Sigmoid colon (tissue), 7 donors: Measurements from ENCODE around the gene CDX2. TPM values are rescaled to one million over a fixed set of nuclear protein-coding genes. Genes with fewer than 3 reads are reported as not detected.
"Not testable (repeated sequence)": the region's sequence is repeated elsewhere in the genome, so short reads cannot be mapped to it uniquely, and the experiment has no call there.

Experiments
- DNase-seq: peaks from one replicate; pipeline ENCODE4 v3.0.0-alpha.2; 2019
- H3K27ac ChIP-seq, 4 donors: fragments of 200-600 bp; sonication (generic); one replicate each; pipeline ENCODE4 v1.5.1; 2016 to 2019; ENCODE audit warnings: mild to moderate bottlenecking in 1 of 4
- H3K27me3 ChIP-seq, 3 donors: fragments of 200-600 bp; sonication (generic); one replicate each; pipeline ENCODE4 v1.5.1; 2019; ENCODE audit warnings: mild to moderate bottlenecking in 1 of 3
- H3K36me3 ChIP-seq, 4 donors: fragments of 200-600 bp; sonication (generic); one replicate each; pipeline ENCODE4 v1.5.1; 2016 to 2019
- H3K4me1 ChIP-seq, 4 donors: fragments of 200-600 bp; sonication (generic); one replicate each; pipeline ENCODE4 v1.5.1; 2017 to 2019
- H3K4me3 ChIP-seq, 4 donors: fragments of 200-600 bp; sonication (generic); one replicate each; pipeline ENCODE4 v1.5.1; 2017 to 2019; ENCODE audit warnings: mild to moderate bottlenecking in 2 of 4, moderate library complexity in 1 of 4
- H3K9me3 ChIP-seq, 4 donors: fragments of 200-600 bp in 3 of 4; sonication (generic) in 3 of 4; one replicate each; pipeline versions ENCODE4 v1.5.1 to v1.6.1; 2013 to 2019
- EP300 ChIP-seq, 4 donors: sonication (generic); formaldehyde crosslinking; IDR thresholded peaks; one replicate each; pipeline ENCODE4 v1.6.1; 2017; ENCODE audit warnings: antibody characterized with exemption in 4 of 4
- POLR2A ChIP-seq, 2 donors: fragments of 450-650 bp; IDR thresholded peaks; one replicate each; pipeline ENCODE4 v1.6.1; 2016; ENCODE audit warnings: antibody characterized with exemption in 2 of 2, mild to moderate bottlenecking in 2 of 2, moderate library complexity in 2 of 2
- POLR2AphosphoS5 ChIP-seq, 4 donors: sonication (generic); formaldehyde crosslinking; IDR thresholded peaks; one replicate each; pipeline ENCODE4 v1.6.1; 2017; ENCODE audit warnings: antibody characterized with exemption in 4 of 4
- WGBS, 2 donors: extraction: QIAGEN DNeasy Blood & Tissue Kit; methylation state at CpG; one replicate each; pipeline ENCODE4 v1.1.7; 2013; 5-methylcytosine and 5-hydroxymethylcytosine counted together
- intact Hi-C: fragments of 100-400 bp; cut with DNase I; formaldehyde crosslinking; loops from one replicate; pipeline ENCODE4 v1.15.1; 2023
- polyA plus RNA-seq, 3 donors: library from polyadenylated mRNA; stranded (reverse); fragments of 200-250 nt; gene quantifications; one replicate each; pipeline ENCODE4 v1.2.3, GENCODE V29; 2013
- total RNA-seq, 4 donors: library from RNA; depleted of rRNA; stranded (reverse); fragments of >200 nt; gene quantifications; one replicate each; pipeline ENCODE4 v1.1.0, GENCODE V29; 2016
- TF ChIP-seq, protein P1 (sequence below), 4 experiments: fragments of 450-650 bp in 3 of 4; fragments of 200-600 bp in 1 of 4; IDR thresholded peaks; one replicate each; pipeline ENCODE4 v1.5.1; 2016 to 2019; ENCODE audit warnings: antibody characterized with exemption in 4 of 4, mild to moderate bottlenecking in 3 of 4, moderate library complexity in 2 of 4
- donor health status: healthy with polysubstance abuse.
- donor health status: Bipolar disorder and iron deficiency.
- donor health status: healthy.

CDX2 gene
- total and polyA plus RNA-seq, 7 donors, result 146 to 220 (median 168) TPM; not detected in 4

DNA sequence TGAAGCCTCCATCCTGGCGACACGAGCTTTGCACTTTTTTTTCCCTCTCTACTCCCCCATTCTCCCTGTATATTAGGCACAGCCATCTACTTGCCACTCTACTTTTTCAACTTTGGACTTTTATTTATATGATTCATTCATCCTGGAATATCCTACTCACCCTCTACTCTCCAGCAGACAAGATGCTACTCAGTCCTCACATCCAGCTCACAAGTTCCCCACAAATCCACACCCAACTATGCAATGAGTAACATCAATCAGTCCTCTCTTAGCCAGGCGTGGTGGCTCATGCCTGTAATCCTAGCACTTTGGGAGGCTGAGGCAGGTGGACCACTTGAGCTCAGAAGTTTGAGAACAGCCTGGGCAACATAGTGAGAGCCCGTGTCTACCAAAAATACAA is 43.3 kb upstream of the CDX2 start:
- no peaks in the 10 kb centered on the region for H3K36me3 ChIP-seq
- no peak overlapping the region for H3K4me3 ChIP-seq
- DNase-seq, result no peak
- no peaks in the 10 kb centered on the region for H3K9me3 ChIP-seq
- no peak overlapping the region for H3K27ac ChIP-seq
- WGBS, 2 donors, result 89 to 91% methylated on average over 4 of the region's 4 CpGs
- no peaks in the 10 kb centered on the region for H3K4me1 ChIP-seq
- intact Hi-C loops, result no loop called here
- TF ChIP-seq POLR2AphosphoS5 (IDR thresholded peaks at IDR 0.05) (no peak), POLR2A (IDR thresholded peaks at IDR 0.05) (no peak), EP300 (IDR thresholded peaks at IDR 0.05) (no peak)
- TF ChIP-seq, protein P1, sequence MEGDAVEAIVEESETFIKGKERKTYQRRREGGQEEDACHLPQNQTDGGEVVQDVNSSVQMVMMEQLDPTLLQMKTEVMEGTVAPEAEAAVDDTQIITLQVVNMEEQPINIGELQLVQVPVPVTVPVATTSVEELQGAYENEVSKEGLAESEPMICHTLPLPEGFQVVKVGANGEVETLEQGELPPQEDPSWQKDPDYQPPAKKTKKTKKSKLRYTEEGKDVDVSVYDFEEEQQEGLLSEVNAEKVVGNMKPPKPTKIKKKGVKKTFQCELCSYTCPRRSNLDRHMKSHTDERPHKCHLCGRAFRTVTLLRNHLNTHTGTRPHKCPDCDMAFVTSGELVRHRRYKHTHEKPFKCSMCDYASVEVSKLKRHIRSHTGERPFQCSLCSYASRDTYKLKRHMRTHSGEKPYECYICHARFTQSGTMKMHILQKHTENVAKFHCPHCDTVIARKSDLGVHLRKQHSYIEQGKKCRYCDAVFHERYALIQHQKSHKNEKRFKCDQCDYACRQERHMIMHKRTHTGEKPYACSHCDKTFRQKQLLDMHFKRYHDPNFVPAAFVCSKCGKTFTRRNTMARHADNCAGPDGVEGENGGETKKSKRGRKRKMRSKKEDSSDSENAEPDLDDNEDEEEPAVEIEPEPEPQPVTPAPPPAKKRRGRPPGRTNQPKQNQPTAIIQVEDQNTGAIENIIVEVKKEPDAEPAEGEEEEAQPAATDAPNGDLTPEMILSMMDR (IDR thresholded peaks at IDR 0.05), result no peak
- peaks cover 0 to 10% (median 0%) of the 10 kb centered on the region in 3 donors for H3K27me3 ChIP-seq

DNA sequence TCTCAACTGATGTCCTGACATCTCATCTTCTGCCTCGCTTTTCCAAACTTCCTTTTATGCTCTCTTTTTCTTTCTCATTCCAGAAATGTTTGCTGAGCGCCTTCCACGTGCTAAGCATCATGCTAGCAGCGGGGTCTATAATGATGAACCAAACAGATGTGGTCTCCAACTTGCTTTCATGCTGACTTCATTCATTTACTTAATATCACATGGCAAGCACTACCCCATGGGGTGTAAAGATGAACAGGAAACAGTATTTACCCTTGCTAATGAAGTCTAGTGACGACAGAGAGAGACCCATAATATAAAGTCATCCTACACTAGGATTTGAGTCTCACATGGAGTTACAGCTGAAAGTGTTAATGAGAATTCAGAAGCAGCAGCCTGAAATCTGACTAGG is 40.9 kb upstream of the CDX2 start:
- TF ChIP-seq POLR2AphosphoS5 (IDR thresholded peaks at IDR 0.05) (no peak), POLR2A (IDR thresholded peaks at IDR 0.05) (no peak), EP300 (IDR thresholded peaks at IDR 0.05) (no peak)
- TF ChIP-seq, protein P1 (IDR thresholded peaks at IDR 0.05), result no peak
- Histone ChIP-seq H3K27ac (no peak overlapping the region), H3K27me3 (peaks cover 0 to 10% (median 0%) of the 10 kb centered on the region in 3 donors), H3K4me1 (no peaks in the 10 kb centered on the region), H3K9me3 (no peaks in the 10 kb centered on the region), H3K4me3 (no peak overlapping the region), H3K36me3 (no peaks in the 10 kb centered on the region)
- intact Hi-C loops, result no loop called here
- 79 to 81% methylated on average over 5 of the region's 5 CpGs for WGBS, 2 donors
- DNase-seq, result no peak

DNA sequence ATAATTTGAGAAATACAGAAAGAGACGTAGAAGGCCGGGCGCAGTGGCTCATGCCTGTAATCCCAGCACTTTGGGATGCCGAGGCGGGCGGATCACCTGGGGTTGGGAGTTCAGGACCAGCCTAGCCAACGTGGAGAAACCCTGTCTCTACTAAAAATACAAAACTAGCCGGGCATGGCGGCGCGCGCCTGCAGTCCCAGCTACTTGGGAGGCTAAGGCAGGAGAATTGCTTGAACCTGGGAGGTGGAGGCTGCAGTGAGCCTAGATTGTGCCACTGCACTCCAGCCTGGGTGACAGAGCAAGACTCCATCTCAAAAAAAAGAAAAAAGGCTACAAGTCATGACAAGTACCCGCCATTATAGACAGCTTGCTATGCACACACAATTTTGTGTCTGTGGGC is 35.9 kb upstream of the CDX2 start:
- H3K4me1 ChIP-seq, H3K4me3 ChIP-seq, intact Hi-C loops, H3K36me3 ChIP-seq, H3K9me3 ChIP-seq, H3K27ac ChIP-seq, H3K27me3 ChIP-seq, DNase-seq: not testable (repeated sequence)
- WGBS, 2 donors, result 94 to 95% methylated on average over 13 of the region's 13 CpGs

DNA sequence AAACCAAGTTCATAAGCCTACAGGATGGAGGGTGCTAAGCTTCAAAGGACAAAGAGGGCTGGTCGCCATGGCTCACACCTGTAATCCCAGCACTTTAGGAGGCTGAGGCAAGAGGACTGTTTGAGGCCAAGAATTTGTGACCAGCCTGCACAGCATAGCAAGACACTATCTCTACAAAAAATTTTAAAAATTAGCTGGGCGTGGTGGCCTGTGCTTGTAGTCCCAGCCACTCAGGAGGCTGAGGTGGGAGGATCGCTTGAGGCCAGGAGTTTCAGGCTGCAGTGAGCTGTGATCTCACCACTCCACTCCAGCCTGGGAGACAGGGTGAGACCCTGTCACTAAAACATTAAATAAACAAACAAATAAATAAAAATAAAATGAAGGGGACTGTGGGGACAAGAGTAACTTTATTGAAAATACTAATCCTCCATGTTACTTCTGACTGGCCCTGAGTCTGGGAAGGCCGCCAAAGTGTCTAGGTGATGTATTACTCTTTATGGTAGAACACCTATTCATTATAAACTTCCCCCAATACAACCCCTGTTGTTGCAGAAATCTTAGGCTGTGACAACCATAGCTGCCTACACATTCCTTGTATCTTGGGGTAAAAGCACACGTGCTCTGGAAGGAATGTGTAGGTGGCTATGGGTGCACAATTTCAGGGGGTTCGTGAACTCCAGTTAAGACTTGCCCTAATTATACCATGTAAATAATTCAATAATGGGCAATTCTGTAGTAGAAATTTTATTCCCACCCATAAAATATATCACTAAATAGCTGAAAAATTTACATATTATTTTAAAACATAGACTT is 34.0 kb upstream of the CDX2 start:
- WGBS, 2 donors, result 73 to 86% methylated on average over 6 of the region's 6 CpGs
- Histone ChIP-seq H3K27me3 (no peaks in the 10 kb centered on the region), H3K4me1 (no peaks in the 10 kb centered on the region), H3K4me3 (no peak overlapping the region), H3K9me3 (no peaks in the 10 kb centered on the region), H3K27ac (no peak overlapping the region), H3K36me3 (no peaks in the 10 kb centered on the region)
- intact Hi-C loops, result no loop called here
- TF ChIP-seq, protein P1 (IDR thresholded peaks at IDR 0.05), result no peak
- no peak for TF ChIP-seq EP300 (IDR thresholded peaks at IDR 0.05)
- TF ChIP-seq POLR2AphosphoS5 (IDR thresholded peaks at IDR 0.05), result no peak
- no peak for TF ChIP-seq POLR2A (IDR thresholded peaks at IDR 0.05)
- DNase-seq, result no peak

DNA sequence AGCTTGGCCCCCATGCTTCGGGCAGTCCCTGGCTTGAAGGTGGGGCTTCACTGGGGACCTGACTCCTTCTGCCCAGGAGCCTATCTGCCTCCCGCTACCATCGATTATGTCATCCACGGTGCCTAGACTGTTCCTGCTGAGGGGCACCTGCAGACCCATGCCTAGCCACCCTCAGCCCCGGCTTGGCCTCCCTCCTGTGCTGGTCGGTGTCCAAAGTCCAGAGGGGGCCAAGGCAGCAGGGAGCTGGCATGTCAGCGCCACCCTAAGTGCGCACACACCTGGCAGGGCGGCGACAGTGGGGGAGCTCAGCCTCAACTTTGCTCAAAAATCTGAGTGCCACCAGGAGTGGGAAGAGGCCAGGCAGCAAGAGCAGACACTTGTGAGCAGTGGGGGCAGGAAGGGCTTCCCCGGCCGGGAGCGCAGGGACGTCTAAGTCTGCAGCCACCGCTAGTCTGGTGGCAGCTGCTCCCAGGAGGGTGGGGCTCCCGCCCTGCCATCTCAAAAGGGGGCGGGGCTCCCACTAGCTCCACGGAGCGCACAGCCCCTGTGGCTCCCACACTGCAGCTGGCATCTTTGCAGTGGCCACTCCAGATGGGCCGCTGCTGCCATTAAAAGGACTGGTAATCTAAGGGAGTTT is 32.8 kb upstream of the CDX2 start:
- 74 to 85% methylated on average over 20 of the region's 20 CpGs for WGBS, 2 donors
- TF ChIP-seq EP300 (IDR thresholded peaks at IDR 0.05) (no peak), POLR2A (IDR thresholded peaks at IDR 0.05) (no peak), POLR2AphosphoS5 (IDR thresholded peaks at IDR 0.05) (no peak)
- TF ChIP-seq, protein P1 (IDR thresholded peaks at IDR 0.05), result no peak
- intact Hi-C loops, result no loop called here
- Histone ChIP-seq H3K4me1 (no peaks in the 10 kb centered on the region), H3K36me3 (no peaks in the 10 kb centered on the region), H3K27ac (no peak overlapping the region), H3K9me3 (no peaks in the 10 kb centered on the region), H3K27me3 (no peaks in the 10 kb centered on the region), H3K4me3 (no peak overlapping the region)
- no peak for DNase-seq
